Measurements from ENCODE around the gene SCAF1.

Gene SCAF1

DNA sequence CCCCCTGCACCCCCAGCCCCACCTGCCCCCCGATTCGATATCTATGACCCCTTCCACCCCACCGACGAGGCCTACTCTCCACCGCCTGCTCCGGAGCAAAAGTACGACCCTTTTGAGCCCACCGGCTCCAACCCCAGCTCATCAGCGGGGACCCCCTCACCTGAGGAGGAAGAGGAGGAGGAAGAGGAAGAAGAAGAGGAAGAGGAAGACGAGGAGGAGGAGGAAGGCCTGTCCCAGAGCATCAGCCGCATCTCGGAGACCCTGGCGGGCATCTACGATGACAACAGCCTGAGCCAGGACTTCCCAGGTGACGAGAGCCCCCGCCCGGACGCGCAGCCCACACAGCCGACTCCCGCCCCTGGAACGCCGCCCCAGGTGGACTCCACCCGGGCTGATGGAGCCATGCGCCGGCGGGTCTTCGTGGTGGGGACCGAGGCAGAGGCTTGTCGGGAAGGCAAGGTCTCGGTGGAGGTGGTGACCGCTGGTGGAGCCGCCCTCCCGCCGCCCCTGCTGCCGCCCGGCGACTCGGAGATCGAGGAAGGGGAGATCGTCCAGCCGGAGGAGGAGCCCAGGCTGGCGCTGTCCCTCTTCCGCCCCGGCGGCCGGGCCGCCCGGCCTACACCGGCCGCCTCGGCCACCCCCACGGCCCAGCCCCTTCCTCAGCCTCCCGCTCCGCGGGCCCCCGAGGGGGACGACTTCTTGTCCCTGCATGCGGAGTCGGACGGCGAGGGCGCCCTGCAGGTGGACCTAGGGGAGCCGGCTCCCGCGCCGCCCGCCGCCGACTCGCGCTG, 9.2 kb downstream of the SCAF1 start:
- DNase-seq: no peak

DNA sequence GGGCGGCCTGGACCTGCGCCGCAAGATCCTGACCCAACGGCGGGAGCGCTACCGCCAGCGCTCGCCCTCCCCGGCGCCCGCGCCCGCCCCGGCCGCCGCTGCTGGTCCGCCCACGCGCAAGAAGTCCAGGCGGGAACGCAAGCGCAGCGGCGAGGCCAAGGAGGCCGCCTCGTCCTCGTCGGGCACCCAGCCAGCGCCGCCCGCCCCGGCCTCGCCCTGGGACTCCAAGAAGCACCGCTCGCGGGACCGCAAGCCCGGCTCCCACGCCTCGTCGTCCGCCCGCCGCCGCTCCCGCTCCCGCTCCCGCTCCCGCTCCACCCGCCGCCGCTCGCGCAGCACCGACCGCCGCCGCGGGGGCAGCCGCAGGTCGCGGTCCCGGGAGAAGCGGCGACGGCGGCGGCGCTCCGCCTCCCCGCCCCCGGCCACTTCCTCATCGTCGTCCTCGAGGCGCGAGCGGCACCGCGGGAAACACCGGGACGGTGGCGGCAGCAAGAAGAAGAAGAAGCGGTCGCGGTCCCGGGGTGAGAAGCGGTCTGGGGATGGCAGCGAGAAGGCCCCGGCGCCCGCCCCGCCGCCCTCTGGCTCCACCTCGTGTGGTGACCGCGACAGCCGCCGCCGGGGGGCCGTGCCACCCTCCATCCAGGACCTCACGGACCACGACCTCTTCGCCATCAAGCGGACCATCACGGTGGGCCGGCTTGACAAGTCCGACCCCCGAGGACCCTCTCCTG, 10.0 kb downstream of the SCAF1 start:
- DNase-seq: no peak

DNA sequence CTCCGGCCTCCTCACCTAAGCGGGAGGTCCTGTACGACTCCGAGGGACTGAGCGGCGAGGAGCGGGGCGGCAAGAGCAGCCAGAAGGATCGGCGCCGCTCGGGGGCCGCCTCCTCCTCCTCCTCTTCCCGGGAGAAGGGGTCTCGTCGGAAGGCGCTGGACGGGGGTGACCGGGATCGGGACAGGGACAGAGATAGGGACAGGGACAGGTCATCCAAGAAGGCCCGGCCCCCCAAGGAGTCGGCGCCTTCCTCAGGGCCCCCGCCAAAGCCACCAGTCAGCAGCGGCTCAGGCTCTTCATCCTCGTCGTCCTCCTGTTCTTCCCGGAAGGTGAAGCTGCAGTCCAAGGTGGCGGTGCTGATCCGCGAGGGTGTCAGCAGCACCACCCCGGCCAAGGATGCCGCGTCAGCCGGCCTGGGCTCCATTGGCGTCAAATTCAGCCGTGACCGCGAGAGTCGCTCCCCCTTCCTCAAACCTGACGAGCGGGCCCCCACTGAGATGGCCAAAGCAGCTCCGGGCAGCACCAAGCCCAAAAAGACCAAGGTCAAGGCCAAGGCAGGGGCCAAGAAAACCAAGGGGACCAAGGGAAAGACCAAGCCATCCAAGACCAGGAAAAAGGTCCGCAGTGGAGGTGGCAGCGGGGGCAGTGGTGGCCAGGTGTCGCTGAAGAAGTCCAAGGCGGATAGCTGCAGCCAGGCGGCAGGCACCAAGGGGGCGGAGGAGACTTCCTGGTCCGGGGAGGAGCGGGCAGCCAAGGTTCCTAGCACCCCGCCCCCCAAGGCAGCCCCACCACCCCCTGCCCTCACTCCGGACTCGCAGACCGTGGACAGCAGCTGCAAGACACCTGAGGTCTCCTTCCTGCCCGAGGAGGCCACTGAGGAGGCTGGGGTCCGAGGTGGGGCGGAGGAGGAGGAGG, 10.8 kb downstream of the SCAF1 start:
- no peak for DNase-seq

DNA sequence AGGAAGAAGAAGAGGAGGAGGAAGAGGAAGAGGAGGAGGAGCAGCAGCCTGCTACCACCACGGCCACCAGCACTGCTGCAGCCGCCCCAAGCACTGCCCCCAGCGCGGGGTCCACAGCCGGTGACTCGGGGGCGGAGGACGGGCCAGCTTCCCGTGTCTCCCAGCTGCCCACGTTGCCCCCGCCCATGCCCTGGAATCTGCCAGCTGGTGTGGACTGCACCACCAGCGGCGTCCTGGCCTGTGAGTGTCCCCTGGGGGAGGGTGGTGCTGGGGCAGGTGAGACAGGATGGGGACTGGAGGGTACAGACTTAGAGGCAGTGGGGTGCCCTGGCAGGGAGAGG, 11.4 kb downstream of the SCAF1 start:
- DNase-seq: no peak

DNA sequence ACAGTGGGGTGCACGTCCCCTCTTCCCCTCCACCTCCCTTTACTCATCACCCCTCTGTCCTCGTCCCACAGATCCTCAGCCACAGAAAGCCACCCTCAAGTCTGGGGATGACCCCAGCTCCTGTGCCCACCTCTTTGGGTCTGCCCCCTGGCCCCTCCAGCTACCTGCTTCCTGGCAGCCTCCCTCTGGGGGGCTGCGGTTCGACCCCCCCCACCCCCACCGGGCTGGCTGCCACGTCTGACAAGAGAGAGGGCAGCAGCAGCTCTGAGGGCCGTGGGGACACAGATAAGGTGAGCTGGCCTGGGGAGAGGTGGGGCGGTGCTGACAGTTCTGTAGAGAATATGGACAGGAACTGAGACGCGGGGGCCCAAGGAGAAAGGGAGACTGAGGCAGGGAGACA, 12.6 kb downstream of the SCAF1 start:
- DNase-seq: no peak

DNA sequence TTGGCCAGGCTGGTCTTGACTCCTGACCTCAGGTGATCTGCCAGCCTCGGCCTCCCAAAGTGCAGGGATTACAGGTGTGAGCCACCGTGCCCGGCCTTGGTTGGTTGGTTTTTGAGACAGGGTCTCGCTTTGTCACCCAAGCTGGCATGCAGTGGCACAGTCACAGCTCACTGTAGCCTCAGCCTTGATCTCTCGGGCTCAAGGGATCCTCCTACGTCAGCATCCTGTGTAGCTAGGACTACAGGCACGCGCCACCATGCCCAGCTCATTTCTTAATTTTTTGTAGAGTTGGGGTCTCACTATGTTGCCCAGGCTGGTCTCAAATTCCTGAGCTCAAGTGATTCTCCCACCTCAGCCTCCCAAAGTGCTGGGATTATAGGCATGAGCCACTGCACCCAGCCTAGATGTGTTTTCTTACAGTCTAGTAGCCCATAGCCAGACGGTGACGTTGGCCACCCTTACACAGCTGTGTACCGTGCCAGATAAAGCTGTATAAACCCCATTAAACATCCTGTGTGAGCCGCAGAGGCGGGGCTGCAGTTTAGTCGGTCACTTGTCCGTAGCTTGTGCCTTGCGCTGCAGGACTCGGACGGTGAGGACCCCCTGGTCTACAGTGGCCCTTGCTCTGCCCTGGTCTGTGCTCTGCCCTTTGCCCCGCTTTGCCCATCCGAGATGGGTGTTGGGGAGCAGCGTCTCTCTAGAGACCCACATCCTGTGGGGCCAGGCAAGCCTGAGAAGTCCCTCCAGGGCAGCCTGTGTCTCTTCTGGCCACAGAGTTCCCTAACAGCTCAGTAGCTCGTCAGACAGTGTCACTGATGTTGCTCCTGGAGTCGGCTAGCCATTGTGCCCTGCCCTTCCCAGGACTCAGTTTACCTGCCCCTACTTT, 13.8 kb downstream of the SCAF1 start:
- DNase-seq: no peak

DNA sequence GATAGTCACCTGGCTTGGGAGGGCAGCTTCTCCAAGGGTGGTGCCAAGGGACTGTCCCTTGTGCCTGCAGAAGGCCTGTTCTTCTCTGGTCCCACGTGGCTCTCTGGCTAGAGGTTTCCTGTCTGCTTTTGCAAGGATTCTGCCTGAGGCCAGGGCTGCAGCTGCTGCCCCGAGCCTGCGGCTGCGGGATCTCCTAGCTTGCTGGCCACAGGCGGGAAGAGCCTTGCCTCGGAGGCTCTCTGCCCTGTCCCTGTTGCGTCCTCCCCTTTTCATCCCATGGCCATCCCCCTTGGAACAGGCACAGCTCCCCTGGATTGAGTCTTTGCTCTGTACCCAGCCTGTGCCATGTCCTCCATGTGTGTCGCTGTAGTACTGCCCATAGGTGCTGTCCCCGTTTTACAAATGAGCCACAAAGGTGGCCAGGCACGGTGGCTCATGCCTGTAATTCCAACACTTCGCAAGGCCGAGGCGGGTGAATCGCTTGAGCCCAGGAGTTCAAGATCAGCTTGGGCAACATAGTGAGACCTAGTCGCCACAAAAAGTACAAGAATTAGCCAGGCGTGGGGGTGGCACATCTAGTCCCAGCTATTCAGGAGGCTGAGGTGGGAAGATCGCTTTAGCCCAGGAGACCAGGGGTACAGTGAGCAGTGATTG, 14.6 kb downstream of the SCAF1 start:
- no peak for DNase-seq

DNA sequence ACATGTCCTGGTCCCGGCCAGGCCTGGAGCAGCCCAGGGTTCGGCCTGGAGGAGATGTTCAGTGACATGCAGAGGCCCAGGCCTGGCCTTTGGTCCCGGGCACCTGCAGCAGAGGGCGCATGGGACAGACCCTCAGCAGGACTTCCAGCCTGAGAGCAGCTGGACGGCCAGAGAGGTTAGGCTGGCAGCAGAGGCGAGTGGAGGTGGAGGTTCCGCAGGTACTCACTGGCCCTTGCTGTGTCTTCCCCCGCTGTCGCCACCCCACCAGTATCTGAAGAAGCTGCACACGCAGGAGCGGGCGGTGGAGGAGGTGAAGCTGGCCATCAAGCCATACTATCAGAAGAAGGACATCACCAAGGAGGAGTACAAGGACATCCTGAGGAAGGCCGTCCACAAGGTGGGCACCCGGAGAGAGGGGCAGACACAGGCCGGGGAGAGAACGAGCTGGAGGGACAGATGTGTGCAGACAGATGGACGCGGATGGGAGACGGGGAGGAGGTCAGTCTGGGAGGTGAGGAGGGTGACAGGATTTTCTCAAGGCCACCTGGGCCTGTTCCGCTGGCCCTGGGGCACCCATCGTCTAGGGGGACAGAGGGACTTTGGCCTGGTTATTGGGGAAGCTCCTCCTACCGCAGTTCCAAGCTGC, 15.6 kb downstream of the SCAF1 start:
- no peak for DNase-seq

DNA sequence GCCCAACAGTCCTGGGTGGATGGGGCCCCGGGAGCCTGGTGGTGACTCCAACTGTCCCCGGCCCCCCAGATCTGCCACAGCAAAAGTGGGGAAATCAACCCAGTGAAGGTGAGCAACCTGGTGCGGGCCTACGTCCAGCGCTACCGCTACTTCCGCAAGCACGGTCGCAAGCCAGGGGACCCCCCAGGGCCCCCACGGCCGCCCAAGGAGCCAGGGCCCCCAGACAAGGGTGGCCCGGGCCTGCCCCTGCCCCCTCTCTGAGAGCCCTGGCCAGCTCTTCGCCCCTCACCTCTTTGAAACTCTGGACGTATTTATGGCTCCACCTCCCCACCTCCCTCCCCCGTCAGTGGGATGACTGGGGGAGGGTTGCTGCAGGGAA, 16.1 kb downstream of the SCAF1 start:
- no peak for DNase-seq

DNA sequence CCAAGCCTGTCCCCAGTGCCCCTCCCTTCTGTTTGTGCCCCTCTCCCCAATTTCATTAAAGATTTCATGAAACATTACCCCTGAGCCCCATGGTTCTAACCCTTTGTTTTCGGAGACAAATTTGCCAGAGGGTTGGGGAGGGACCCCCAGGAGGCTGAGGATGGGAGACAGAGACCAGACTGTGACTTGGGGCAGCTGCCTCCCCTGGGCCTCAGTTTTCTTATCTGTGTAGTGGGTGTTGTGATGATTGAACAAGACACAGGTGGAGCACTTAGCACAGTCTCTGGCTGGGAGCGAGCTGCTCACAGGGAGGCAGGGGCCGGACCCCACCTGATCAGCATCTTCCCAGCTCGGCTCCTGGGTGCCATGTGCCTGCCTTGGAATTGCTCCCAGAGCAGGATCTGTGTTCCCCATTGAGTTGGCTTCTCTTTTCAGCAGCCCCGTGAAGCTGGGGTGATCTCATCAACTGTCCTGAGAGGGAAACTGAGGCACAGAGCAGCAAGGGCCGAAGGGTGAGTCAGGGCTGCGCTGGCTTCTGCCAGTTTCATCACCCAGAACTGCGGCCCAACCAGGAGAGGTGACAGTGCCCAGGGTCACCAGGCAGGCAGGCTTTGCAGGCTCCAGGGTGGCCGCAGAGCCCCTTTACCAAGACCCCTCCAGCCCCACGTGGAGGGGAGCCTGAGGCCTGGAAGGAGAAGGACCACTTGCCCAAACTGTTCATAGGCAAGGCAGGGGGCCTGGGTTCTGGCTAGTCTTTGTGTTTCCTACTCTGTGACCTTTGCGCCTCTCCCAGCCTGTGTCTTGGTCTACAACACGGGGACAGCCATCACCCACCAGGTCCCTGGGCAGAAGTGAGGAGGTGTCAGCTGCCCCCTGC, 16.8 kb downstream of the SCAF1 start:
- DNase-seq: no peak

DNA sequence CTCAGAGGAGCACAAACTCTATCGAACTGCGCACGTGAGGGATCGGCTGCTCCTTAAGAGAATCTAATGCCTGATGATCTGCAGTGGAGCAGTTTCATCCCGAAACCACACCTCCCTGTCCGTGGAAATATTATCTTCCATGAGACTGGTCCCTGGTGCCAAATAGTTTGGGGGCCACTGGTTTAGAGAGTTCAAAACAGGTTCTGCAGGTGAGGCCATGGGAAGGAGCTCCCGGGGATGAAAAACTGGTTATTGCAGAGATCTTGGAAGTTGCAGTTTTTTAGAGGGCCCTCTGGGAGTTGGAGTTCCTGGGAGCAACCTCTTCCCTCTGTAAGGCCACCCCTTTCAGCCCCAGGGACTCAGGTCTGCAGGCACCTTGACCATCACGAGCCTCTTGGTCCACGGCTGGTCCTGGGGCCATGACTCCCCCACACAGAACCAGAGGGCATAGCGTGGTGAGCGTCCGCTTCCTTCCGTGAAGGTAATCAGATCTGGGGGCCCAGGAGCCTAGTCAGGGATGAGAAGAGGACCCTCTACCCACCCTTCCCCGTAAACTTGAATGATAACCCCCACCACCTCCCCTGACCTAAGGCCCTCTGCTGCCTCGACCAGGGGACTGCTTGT, 18.4 kb downstream of the SCAF1 start:
- DNase-seq: no peak

DNA sequence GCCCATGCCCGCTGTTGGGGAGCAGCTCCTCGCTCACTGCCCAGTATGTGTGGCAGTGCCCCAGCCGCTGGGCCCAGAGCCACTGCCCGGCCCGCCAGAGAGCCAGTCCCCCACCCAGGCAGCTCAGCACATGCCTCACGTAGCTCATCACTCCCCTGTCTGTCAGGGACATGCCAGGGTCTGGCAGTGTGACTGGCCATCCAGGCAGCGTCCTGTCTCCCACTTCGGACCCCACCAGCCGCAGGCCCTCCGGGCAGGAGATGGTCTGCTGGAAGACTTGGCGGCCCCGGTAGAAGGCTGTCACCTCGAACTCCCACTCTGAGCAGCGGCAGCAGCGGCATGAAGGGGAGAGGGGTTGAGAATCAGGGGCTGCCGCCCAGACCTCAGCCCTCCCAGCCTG, 20.0 kb downstream of the SCAF1 start:
- DNase-seq: no peak

DNA sequence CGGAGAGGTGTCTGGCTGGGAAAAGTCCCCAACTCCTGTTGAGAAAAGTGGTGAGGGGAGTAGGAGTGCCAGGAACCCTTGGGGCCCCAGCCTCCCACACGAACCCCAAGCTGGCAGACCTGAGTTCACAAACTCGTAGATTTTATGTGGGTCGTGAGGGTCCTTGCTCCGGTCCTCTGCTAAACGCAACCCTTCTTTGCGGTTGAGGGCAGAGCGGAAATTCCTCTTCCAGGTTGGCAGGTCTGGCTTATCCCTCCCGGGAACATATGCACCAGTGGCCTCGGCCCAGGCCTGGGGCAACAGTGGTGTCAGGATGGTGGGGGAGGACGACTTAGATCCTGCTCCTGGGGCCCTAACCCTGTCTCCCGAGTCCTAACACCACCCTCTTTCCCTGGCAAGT, 21.2 kb downstream of the SCAF1 start:
- DNase-seq: no peak

DNA sequence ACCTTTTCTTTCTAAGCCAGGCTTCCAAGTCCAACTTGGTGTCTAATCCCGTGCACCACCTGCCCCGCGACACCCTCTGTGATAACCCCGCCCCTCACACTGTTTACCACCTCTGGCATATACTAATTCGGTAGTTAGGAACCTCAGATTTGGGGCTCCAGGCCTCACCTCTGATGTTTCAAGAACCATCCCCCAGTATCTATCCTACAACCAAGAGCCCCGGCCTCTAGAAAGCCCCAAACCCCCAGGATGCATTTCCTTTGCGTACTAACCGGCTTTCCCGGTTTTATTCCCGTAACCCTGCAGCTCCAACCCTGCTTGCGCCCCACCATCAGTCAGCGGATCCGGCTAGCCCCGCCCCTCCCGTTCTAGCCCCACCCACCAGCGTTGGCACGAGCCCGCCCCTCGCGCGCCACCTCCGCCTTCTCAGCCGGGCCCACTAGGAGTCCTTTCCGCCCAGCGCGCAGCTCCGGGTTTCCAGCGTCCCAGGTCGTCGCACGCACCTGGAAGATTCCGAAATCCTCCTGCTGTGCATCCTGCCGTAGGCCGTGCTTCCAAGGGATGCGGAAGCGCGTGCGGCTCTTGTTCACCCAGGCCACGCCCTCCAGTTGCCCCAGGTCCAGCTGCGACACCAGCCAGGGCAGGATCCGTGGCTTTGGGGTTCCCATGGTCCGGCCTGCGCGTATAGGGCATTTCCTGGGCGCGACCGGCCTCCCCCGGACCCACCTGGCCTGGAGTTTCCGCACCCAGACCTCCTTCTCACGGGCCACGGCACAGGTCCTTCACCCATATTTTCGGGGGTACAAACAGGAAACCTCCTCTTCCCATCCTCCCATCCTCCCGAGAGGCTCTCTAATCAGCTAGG, 22.4 kb downstream of the SCAF1 start:
- peak; percentile 55 to 85 for DNase-seq

DNA sequence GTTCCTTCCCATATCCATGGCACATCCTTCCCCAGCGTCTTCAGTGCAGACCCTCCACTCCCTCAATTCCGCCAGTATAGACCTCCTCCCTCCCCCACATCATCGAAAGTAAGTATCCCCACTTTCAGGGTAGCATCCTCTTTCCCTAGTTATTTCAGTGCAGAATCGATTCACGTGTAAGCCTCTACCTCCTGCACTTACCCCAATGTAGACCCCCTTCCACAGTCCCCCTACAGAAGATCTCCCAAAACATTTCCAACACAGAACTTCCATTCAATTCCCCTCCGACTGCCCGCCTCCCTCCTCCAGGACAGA, 23.0 kb downstream of the SCAF1 start:
- no peak for DNase-seq

DNA sequence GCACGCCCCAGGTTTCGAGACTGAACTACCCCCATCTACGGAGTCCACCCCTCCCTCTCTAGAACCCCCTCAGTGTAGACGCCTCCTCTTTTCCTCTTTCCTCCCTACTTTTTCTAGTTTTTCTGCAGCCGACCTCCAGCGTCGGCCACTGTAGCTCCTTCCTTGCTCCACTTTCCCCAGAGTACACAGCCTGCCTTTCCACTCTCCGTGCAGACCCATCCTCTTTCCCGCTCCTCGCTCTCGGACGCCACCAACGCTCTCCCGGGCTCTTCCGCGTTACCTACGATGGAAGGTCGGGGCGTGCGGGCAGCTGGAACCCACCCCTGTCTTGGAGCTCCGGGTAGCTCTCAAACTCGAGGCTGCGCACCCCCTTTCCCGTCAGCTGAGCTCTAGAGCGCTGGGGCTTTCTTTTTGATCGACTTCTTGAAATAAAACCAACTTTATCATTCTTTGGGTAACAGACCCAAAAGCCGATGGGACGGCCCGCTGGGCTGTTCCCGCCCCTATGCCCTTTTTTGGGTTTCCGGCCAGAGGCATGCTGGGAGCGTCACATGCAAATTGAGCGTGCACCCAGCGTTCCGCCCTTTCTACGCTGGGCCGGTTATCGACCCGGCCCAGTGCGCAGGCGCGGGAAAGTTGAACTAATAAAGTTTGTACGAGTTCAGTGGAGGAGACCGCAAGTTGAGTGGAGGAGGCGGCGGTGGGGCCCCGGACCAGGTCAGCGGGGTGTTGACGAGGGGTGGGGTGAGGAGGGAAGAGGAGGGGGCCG, 23.5 kb downstream of the SCAF1 start, which contains the start of the genes BCL2L12 and IRF3:
TSS of gene BCL2L12 (plus strand) at position 583 of the 769 bp plus-strand sequence. CDS start 760 bp downstream, outside the sequence.
TSS of gene IRF3 (minus strand) at position 507 of the 769 bp plus-strand sequence. CDS start 1,019 bp downstream, outside the sequence.
- DNase-seq: peak; percentile 94 to 99

DNA sequence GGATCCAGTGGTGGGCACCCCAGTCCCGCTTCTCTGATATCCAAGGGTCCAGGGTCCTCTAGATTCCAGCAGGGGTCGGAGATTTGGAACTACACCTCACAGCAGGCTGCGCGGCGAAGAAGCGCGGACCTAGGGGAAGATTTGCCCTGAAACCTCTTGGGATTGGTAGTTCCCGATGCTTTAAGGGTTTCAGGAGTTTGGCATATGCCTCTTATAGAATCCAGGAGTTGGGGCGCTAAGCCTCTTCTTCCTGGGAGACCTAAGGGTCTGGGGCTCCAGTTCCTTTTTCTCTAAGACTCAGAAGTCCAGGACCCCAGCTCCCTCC, 24.1 kb downstream of the SCAF1 start:
- DNase-seq: no peak

DNA sequence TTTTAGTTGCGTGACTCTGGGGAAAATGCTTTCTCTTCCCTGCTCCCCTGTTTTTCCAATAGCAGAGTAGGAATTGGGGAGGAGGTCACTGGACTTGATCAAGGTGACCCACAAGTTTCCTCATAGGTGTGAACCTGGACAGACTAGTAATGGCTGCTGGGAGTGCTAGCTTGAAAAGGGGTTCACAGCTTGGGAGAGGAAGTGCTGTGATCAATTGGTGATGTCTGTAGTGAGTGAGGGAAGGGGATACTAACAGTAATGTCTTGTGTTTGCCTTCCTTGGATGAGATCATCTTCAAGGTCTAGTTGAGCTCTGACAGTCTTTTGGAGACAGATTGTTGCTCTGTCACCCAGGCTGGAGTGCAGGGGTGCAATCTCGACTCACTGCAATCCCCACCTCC, 25.5 kb downstream of the SCAF1 start:
- DNase-seq: no peak
